Neuronal stem cell (in vitro differentiated cells): Measurements from ENCODE around the gene EXPH5.
A peak's percentile ranks its signal among the peaks of the same experiment; 100 is the strongest.

Experiments
- DNase-seq: peaks from one replicate; pipeline ENCODE4 v3.0.0-alpha.2; 2013; ENCODE audit warnings: low spot score
- H2AFZ ChIP-seq: one replicate; pipeline ENCODE4 v1.6.1; 2013; ENCODE audit warnings: mild to moderate bottlenecking, low read length, inconsistent platforms
- H2AK5ac ChIP-seq: 2 replicates; pipeline ENCODE4 v1.6.1; 2013; ENCODE audit warnings: low read depth, mild to moderate bottlenecking, inconsistent platforms, low read length, moderate library complexity, mixed read lengths
- H2BK120ac ChIP-seq: 2 replicates; pipeline ENCODE4 v1.6.1; 2013; ENCODE audit warnings: low read depth, mild to moderate bottlenecking, inconsistent platforms, low read length, moderate library complexity, mixed read lengths
- H2BK12ac ChIP-seq: one replicate; pipeline ENCODE4 v1.6.1; 2013; ENCODE audit warnings: low read length, inconsistent platforms
- H2BK15ac ChIP-seq: 2 replicates; pipeline ENCODE4 v1.6.1; 2013; ENCODE audit warnings: mild to moderate bottlenecking, low read length, inconsistent platforms, mixed read lengths
- H2BK5ac ChIP-seq: one replicate; pipeline ENCODE4 v1.6.1; 2013; ENCODE audit warnings: inconsistent platforms, mild to moderate bottlenecking, low read length, moderate library complexity
- H3K14ac ChIP-seq: one replicate; pipeline ENCODE4 v1.6.1; 2013; ENCODE audit warnings: low read length, inconsistent platforms
- H3K18ac ChIP-seq: 2 replicates; pipeline ENCODE4 v1.6.1; 2013; ENCODE audit warnings: low read length, inconsistent platforms
- H3K23ac ChIP-seq: 2 replicates; pipeline ENCODE4 v1.6.1; 2013; ENCODE audit warnings: low read depth, mild to moderate bottlenecking, mixed read lengths, low read length, inconsistent platforms; ENCODE audit not compliant: poor library complexity
- H3K27ac ChIP-seq: replicated peaks from 3 replicates; pipeline ENCODE4 v1.5.1; 2013; ENCODE audit warnings: low read length, inconsistent platforms
- H3K27me3 ChIP-seq, 3 experiments: 2 replicates each; pipeline ENCODE4 v1.6.1; 2013; ENCODE audit warnings: low read length in 3 of 3, mild to moderate bottlenecking in 2 of 3, inconsistent platforms in 1 of 3, low read depth in 1 of 3, mixed read lengths in 1 of 3, moderate library complexity in 1 of 3; ENCODE audit not compliant: control insufficient read depth in 3 of 3, insufficient read depth in 3 of 3
- H3K36me3 ChIP-seq, 2 donors: replicated peaks in 1 of 2; 2 replicates each; pipeline ENCODE4 v1.6.1; 2013; ENCODE audit warnings: low read length in 2 of 2; ENCODE audit not compliant: control insufficient read depth in 2 of 2, insufficient read depth in 2 of 2
- H3K4ac ChIP-seq: 2 replicates; pipeline ENCODE4 v1.6.1; 2013; ENCODE audit warnings: inconsistent platforms, mild to moderate bottlenecking, low read length, moderate library complexity
- H3K4me1 ChIP-seq, 2 donors: 1 replicate in 1 of 2; 2 replicates in 1 of 2; pipeline ENCODE4 v1.6.1; 2013; ENCODE audit warnings: low read length in 2 of 2, low read depth in 1 of 2; ENCODE audit not compliant: control insufficient read depth in 2 of 2, insufficient read depth in 1 of 2
- H3K4me2 ChIP-seq: one replicate; pipeline ENCODE4 v1.6.1; 2013; ENCODE audit warnings: mild to moderate bottlenecking, low read length, inconsistent platforms; ENCODE audit not compliant: insufficient read depth, poor library complexity, severe bottlenecking
- H3K4me3 ChIP-seq, 2 donors: 2 replicates each; pipeline ENCODE4 v1.5.1; 2013; ENCODE audit warnings: low read length in 2 of 2, mild to moderate bottlenecking in 2 of 2, inconsistent platforms in 1 of 2, moderate library complexity in 1 of 2
- H3K79me1 ChIP-seq: one replicate; pipeline ENCODE4 v1.6.1; 2013; ENCODE audit warnings: low read depth, mild to moderate bottlenecking, inconsistent platforms, low read length, moderate library complexity
- H3K9ac ChIP-seq: one replicate; pipeline ENCODE4 v1.6.1; 2013; ENCODE audit warnings: mild to moderate bottlenecking, low read depth, low read length, inconsistent platforms; ENCODE audit not compliant: poor library complexity
- H3K9me3 ChIP-seq, 2 donors: replicated peaks in 1 of 2; 2 replicates each; pipeline versions ENCODE3 to v1.6.1; 2013; ENCODE audit warnings: low read length in 2 of 2, mild to moderate bottlenecking in 2 of 2, inconsistent platforms in 1 of 2, low read depth in 1 of 2, mixed read lengths in 1 of 2, moderate library complexity in 1 of 2; ENCODE audit not compliant: control insufficient read depth in 2 of 2, insufficient read depth in 1 of 2
- H4K8ac ChIP-seq: one replicate; pipeline ENCODE4 v1.6.1; 2013; ENCODE audit warnings: low read depth, mild to moderate bottlenecking, inconsistent platforms, low read length, moderate library complexity
- H4K91ac ChIP-seq: one replicate; pipeline ENCODE4 v1.6.1; 2013; ENCODE audit warnings: low read length, low read depth, mild to moderate bottlenecking, inconsistent platforms; ENCODE audit not compliant: poor library complexity
- WGBS, 2 donors: extraction: QIAGEN DNeasy Blood & Tissue Kit; methylation state at CpG; one replicate each; pipeline ENCODE4 v1.1.7; 2013; ENCODE audit warnings: missing lambda C conversion rate in 2 of 2, mixed read lengths in 1 of 2; ENCODE audit not compliant: insufficient read length in 2 of 2, insufficient replicate concordance in 1 of 2; ENCODE audit errors: extremely low coverage in 2 of 2; 5-methylcytosine and 5-hydroxymethylcytosine counted together

The EXPH5 gene

GRCh38 chr11:108628812-108629211 is 35.2 kb upstream of the EXPH5 start:
- Histone ChIP-seq H4K91ac (no peak overlapping the region), H2BK15ac (no peak overlapping the region), H3K4me1 (peaks cover 0 to 3% of the 10 kb centered on the region in 2 donors), H3K4me2 (no peak overlapping the region), H3K27me3 (peaks cover 0 to 4% (median 0%) of the 10 kb centered on the region in 3 experiments), H3K14ac (no peak overlapping the region), H2BK5ac (peak overlapping the region; percentile 75), H2BK120ac (no peak overlapping the region), H3K36me3 (no peaks in the 10 kb centered on the region), H2AFZ (no peak overlapping the region), H4K8ac (no peak overlapping the region), H3K18ac (no peak overlapping the region), H2BK12ac (no peak overlapping the region), H3K27ac (no peak overlapping the region), H3K4me3 (no peak overlapping the region), H3K79me1 (no peaks in the 10 kb centered on the region), H3K9me3 (peaks cover 10 to 14% of the 10 kb centered on the region in 2 donors), H3K9ac (no peak overlapping the region), H2AK5ac (no peak overlapping the region), H3K4ac (no peak overlapping the region), H3K23ac (no peak overlapping the region)
- DNase-seq, result no peak
- no CpG with 5 or more reads among the region's 2 CpGs for WGBS, 2 donors

- Histone ChIP-seq H2AFZ (no peak overlapping the region), H3K27me3 (peaks cover 0 to 4% (median 0%) of the 10 kb centered on the region in 3 experiments)
These were observed 34.8 kb upstream of the EXPH5 start for GRCh38 chr11:108628326-108628725.

GRCh38 chr11:108624196-108624925 is 30.8 kb upstream of the EXPH5 start:
- no peak overlapping the region for H4K91ac ChIP-seq
- H3K9me3 ChIP-seq, result peaks cover 10 to 12% of the 10 kb centered on the region in 2 donors
- no peak overlapping the region for H3K14ac ChIP-seq
- H3K27ac ChIP-seq, result no peak overlapping the region
- no peak overlapping the region for H2BK15ac ChIP-seq
- no peak overlapping the region for H3K9ac ChIP-seq
- H3K4ac ChIP-seq, result no peak overlapping the region
- no peak overlapping the region for H2BK120ac ChIP-seq
- DNase-seq, result no peak
- no peak overlapping the region for H3K23ac ChIP-seq
- H3K4me3 ChIP-seq, result no peak overlapping the region
- no peaks in the 10 kb centered on the region for H3K4me1 ChIP-seq
- H2AK5ac ChIP-seq, result no peak overlapping the region
- H3K79me1 ChIP-seq, result no peaks in the 10 kb centered on the region
- no peak overlapping the region for H3K18ac ChIP-seq
- H4K8ac ChIP-seq, result no peak overlapping the region
- H2AFZ ChIP-seq, result no peak overlapping the region
- H3K27me3 ChIP-seq, result peaks cover 0 to 4% (median 0%) of the 10 kb centered on the region in 3 experiments
- H3K36me3 ChIP-seq, result no peaks in the 10 kb centered on the region
- no peak overlapping the region for H3K4me2 ChIP-seq
- no peak overlapping the region for H2BK5ac ChIP-seq
- WGBS, 2 donors, result no CpG with 5 or more reads among the region's 5 CpGs
- H2BK12ac ChIP-seq, result no peak overlapping the region

More at GRCh38 chr11:108628326-108628725, 34.8 kb upstream of the EXPH5 start:
- H3K9ac ChIP-seq, result peak overlapping the region; percentile 51
- H2AK5ac ChIP-seq, result no peak overlapping the region
- WGBS, 2 donors, result no CpG with 5 or more reads among the region's 10 CpGs
- no peaks in the 10 kb centered on the region for H3K36me3 ChIP-seq
- no peak overlapping the region for H4K91ac ChIP-seq
- no peak overlapping the region for H2BK15ac ChIP-seq
- no peak overlapping the region for H3K4me2 ChIP-seq
- H3K14ac ChIP-seq, result no peak overlapping the region
- no peak for DNase-seq
- no peak overlapping the region for H3K18ac ChIP-seq
- H2BK5ac ChIP-seq, result no peak overlapping the region
- H3K9me3 ChIP-seq, result peaks cover 10 to 14% of the 10 kb centered on the region in 2 donors
- H3K27ac ChIP-seq, result no peak overlapping the region
- no peak overlapping the region for H3K23ac ChIP-seq
- H3K79me1 ChIP-seq, result no peaks in the 10 kb centered on the region
- no peak overlapping the region for H2BK120ac ChIP-seq
- H2BK12ac ChIP-seq, result no peak overlapping the region
- H3K4me1 ChIP-seq, result peaks cover 0 to 3% of the 10 kb centered on the region in 2 donors
- H3K4me3 ChIP-seq, result peak overlapping the region in 1 of 2 donors; percentile 41
- H3K4ac ChIP-seq, result no peak overlapping the region
- no peak overlapping the region for H4K8ac ChIP-seq

GRCh38 chr11:108622341-108622740 is 28.8 kb upstream of the EXPH5 start:
- Histone ChIP-seq H3K79me1 (no peaks in the 10 kb centered on the region), H3K23ac (no peak overlapping the region), H2BK15ac (no peak overlapping the region), H2AK5ac (no peak overlapping the region), H3K4ac (no peak overlapping the region), H2BK120ac (no peak overlapping the region), H2BK5ac (no peak overlapping the region), H3K14ac (no peak overlapping the region), H2BK12ac (no peak overlapping the region), H4K8ac (no peak overlapping the region), H3K4me2 (no peak overlapping the region), H4K91ac (no peak overlapping the region), H3K9me3 (no peaks in the 10 kb centered on the region), H3K9ac (no peak overlapping the region), H2AFZ (no peak overlapping the region), H3K36me3 (no peaks in the 10 kb centered on the region), H3K18ac (no peak overlapping the region), H3K27ac (no peak overlapping the region), H3K27me3 (peaks cover 0 to 8% (median 0%) of the 10 kb centered on the region in 3 experiments), H3K4me1 (no peaks in the 10 kb centered on the region), H3K4me3 (no peak overlapping the region)
- no peak for DNase-seq
- no CpG with 5 or more reads among the region's 2 CpGs for WGBS, 2 donors
